K562 (cell line): Measurements from ENCODE around the gene PROKR1. TPM values are rescaled to one million over a fixed set of nuclear protein-coding genes. Genes with fewer than 3 reads are reported as not detected.

Experiments used
- ARID1B ChIP-seq: fragments of 450-650 bp; IDR thresholded peaks from 2 replicates; pipeline ENCODE4 v1.6.1; 2016; ENCODE audit warnings: antibody characterized with exemption, mild to moderate bottlenecking, inconsistent platforms
- ATF1 ChIP-seq, 2 experiments: fragments of 450-650 bp in 1 of 2; IDR thresholded peaks; 2 replicates each; pipeline ENCODE4 v1.6.1; 2016; ENCODE audit warnings: missing compliant biosample characterization in 1 of 2, missing genetic modification characterization in 1 of 2
- BCOR ChIP-seq: fragments of 450-650 bp; IDR thresholded peaks from 2 replicates; pipeline ENCODE4 v1.6.1; 2016
- COPS2 ChIP-seq: fragments of 450-650 bp; conservative IDR thresholded peaks from 2 replicates; pipeline ENCODE4 v1.6.1; 2016; ENCODE audit warnings: mild to moderate bottlenecking, moderate library complexity
- CREB1 ChIP-seq, 2 experiments: sonication (generic) in 1 of 2; formaldehyde crosslinking in 1 of 2; IDR thresholded peaks; 2 replicates each; pipeline versions ENCODE4 v1.6.1 to v1.8.0; 2012 to 2022; ENCODE audit warnings: inconsistent platforms in 1 of 2, mild to moderate bottlenecking in 1 of 2, missing genetic modification reagents in 1 of 2, moderate library complexity in 1 of 2
- ESRRB ChIP-seq: fragments of 250-450 bp; sonication (Bioruptor Pico); IDR thresholded peaks from 2 replicates; pipeline ENCODE4 v1.5.0; 2020; ENCODE audit warnings: mild to moderate bottlenecking, moderate library complexity, borderline replicate concordance
- HLTF ChIP-seq: fragments of 450-650 bp; IDR thresholded peaks from 2 replicates; pipeline ENCODE4 v1.6.1; 2016
- KAT7 ChIP-seq: sonication (generic); formaldehyde crosslinking; IDR thresholded peaks from 2 replicates; pipeline ENCODE4 v1.8.0; 2022; ENCODE audit warnings: missing genetic modification reagents, mild to moderate bottlenecking, borderline replicate concordance
- KLF1 ChIP-seq: fragments of 450-650 bp; IDR thresholded peaks from 2 replicates; pipeline ENCODE4 v1.6.1; 2016; ENCODE audit warnings: missing genetic modification characterization, missing compliant biosample characterization
- MEF2D ChIP-seq: conservative IDR thresholded peaks from 2 replicates; pipeline ENCODE4 v1.6.1; 2016; ENCODE audit warnings: low read depth, missing genetic modification characterization, missing compliant biosample characterization
- MLLT1 ChIP-seq, 2 experiments: fragments of 450-650 bp; IDR thresholded peaks; 2 replicates each; pipeline ENCODE4 v1.6.1; 2016
- RFX5 ChIP-seq: IDR thresholded peaks from 2 replicates; pipeline ENCODE4 v1.6.1; 2011; ENCODE audit warnings: low read depth, mild to moderate bottlenecking, improper control_type of control experiment, low read length
- SREBF2 ChIP-seq: sonication (generic); formaldehyde crosslinking; IDR thresholded peaks from 2 replicates; pipeline ENCODE4 v1.4.0; 2020; ENCODE audit warnings: mild to moderate bottlenecking, missing genetic modification reagents
- SRF ChIP-seq, 2 experiments: fragments of 250-450, 450-650 bp in 1 of 2; sonication (Bioruptor Pico) in 1 of 2; sonication (generic) in 1 of 2; formaldehyde crosslinking; IDR thresholded peaks; 2 replicates each; pipeline versions ENCODE4 v1.5.0 to v1.5.1; 2020 to 2022; ENCODE audit warnings: mild to moderate bottlenecking in 1 of 2, missing genetic modification reagents in 1 of 2
- SRSF1 ChIP-seq: fragments of 200-400 bp; formaldehyde crosslinking; IDR thresholded peaks from 2 replicates; pipeline ENCODE4 v1.6.1; 2017; ENCODE audit warnings: mild to moderate bottlenecking, low read depth, low read length, moderate library complexity
- TEAD2 ChIP-seq: fragments of 450-650 bp; IDR thresholded peaks from 2 replicates; pipeline ENCODE4 v1.6.1; 2016; ENCODE audit warnings: missing genetic modification characterization, control low read depth, missing compliant biosample characterization
- TFE3 ChIP-seq: fragments of 450-650 bp; formaldehyde crosslinking; IDR thresholded peaks from 2 replicates; pipeline ENCODE4 v1.4.0; 2020; ENCODE audit warnings: mild to moderate bottlenecking, mixed read lengths
- ZBTB17 ChIP-seq: fragments of 450-650 bp; formaldehyde crosslinking; IDR thresholded peaks from 2 replicates; pipeline ENCODE4 v1.4.0; 2020; ENCODE audit warnings: mild to moderate bottlenecking
- ZNF121 ChIP-seq: sonication (generic); formaldehyde crosslinking; conservative IDR thresholded peaks from 2 replicates; pipeline ENCODE4 v1.8.0; 2022; ENCODE audit warnings: missing genetic modification reagents
- ZNF561 ChIP-seq: fragments of 450-650 bp; formaldehyde crosslinking; conservative IDR thresholded peaks from 2 replicates; pipeline ENCODE4 v1.4.0; 2020; ENCODE audit warnings: mild to moderate bottlenecking, moderate library complexity
- polyA plus RNA-seq, 8 experiments: library from polyadenylated mRNA; depleted of rRNA in 4 of 8; stranded (reverse) in 5 of 8; unstranded in 3 of 8; fragments of >200 nt; fragmentation: Nextera tagmentation in 2 of 8; fragmentation: Illumina TruSeq in 1 of 8; extraction: Ambion mirVana in 2 of 8; extraction: Trizol in 1 of 8; gene quantifications; 2 replicates each; pipeline versions ENCODE4 v1.2.1 to v1.2.3, GENCODE V29; 2011 to 2014; ENCODE audit warnings: inconsistent platforms in 1 of 8, missing spikeins in 1 of 8
- total RNA-seq, 7 experiments: library from RNA; depleted of rRNA in 6 of 7; stranded (reverse); fragments of >200 nt in 6 of 7; fragmentation: Illumina TruSeq in 2 of 7; extraction: Trizol in 2 of 7; gene quantifications; 2 replicates each; pipeline versions ENCODE4 v1.2.1 to v1.2.3, GENCODE V29; 2011 to 2021; ENCODE audit warnings: low replicate concordance in 1 of 7

Gene PROKR1
- total and polyA plus RNA-seq, 9 of the 15 experiments (the other 6 are each of a cell fraction or from before 2014, with no cell fraction given), result 0.01 to 0.18 (median 0.09) TPM; not detected in 1

- TF ChIP-seq SREBF2 (CRISPR knock-in tag) (no peak), COPS2 (no peak), KLF1 (tag) (no peak), BCOR (no peak), ATF1 (CRISPR knock-in tag; IDR thresholded peaks at IDR 0.05) (no peak), ATF1 (tag; IDR thresholded peaks at IDR 0.05) (no peak), RFX5 (no peak), SRSF1 (no peak), TFE3 (no peak), KAT7 (CRISPR knock-in tag) (no peak), ZNF121 (CRISPR knock-in tag) (no peak), HLTF (no peak), CREB1 (IDR thresholded peaks at IDR 0.05) (no peak), CREB1 (CRISPR knock-in tag; IDR thresholded peaks at IDR 0.05) (no peak), ZNF561 (CRISPR knock-in tag) (no peak), ESRRB (CRISPR knock-in tag) (no peak), MEF2D (tag) (peak; percentile 44; the same call in 1 of the 2 replicates), ZBTB17 (CRISPR knock-in tag) (peak; percentile 50; the same call in 1 of the 2 replicates), TEAD2 (tag) (no peak), MLLT1 (IDR thresholded peaks at IDR 0.05) (no peak), ARID1B (no peak), SRF (CRISPR knock-in tag; IDR thresholded peaks at IDR 0.05) (peak in 1 of 2 experiments; percentile 82; a peak in 1 of 4 replicates)
Measured at GRCh38 chr2:68612765-68613519, 30.4 kb upstream of the PROKR1 start (continued).
